ENCODE results near the gene C20orf96.
A peak's percentile ranks its signal among the peaks of the same experiment; 100 is the strongest.

Gene C20orf96

GRCh38 chr20:252801-253200, 37.7 kb downstream of the C20orf96 start:
- no peak overlapping the region for H3K27ac ChIP-seq
- no peak for TF ChIP-seq CTCF (conservative IDR thresholded peaks at IDR 0.05)
- TF ChIP-seq ZFX (IDR thresholded peaks at IDR 0.05), result no peak

- TF ChIP-seq CTCF (conservative IDR thresholded peaks at IDR 0.05) (no peak), ZFX (IDR thresholded peaks at IDR 0.05) (no peak)
- no peak overlapping the region for H3K27ac ChIP-seq
Measured at GRCh38 chr20:251354-251753, 39.2 kb downstream of the C20orf96 start.

- no peak overlapping the region for H3K27ac ChIP-seq
- TF ChIP-seq ZFX (IDR thresholded peaks at IDR 0.05), result no peak
- TF ChIP-seq CTCF (conservative IDR thresholded peaks at IDR 0.05), result no peak
Measured at GRCh38 chr20:242905-243304, 47.6 kb downstream of the C20orf96 start.

- TF ChIP-seq CTCF (conservative IDR thresholded peaks at IDR 0.05), result no peak
- TF ChIP-seq ZFX (IDR thresholded peaks at IDR 0.05), result no peak
- peak overlapping the region; percentile 66 for H3K27ac ChIP-seq
Measured at GRCh38 chr20:237929-238328, 52.6 kb downstream of the C20orf96 start.

- TF ChIP-seq CTCF (conservative IDR thresholded peaks at IDR 0.05) (no peak), ZFX (IDR thresholded peaks at IDR 0.05) (no peak)
- H3K27ac ChIP-seq, result peak overlapping the region; percentile 66
Measured at GRCh38 chr20:237489-237888, 53.1 kb downstream of the C20orf96 start.

- peak overlapping the region; percentile 66; the same call in 1 of the 2 replicates for H3K27ac ChIP-seq
- peak; percentile 69 for TF ChIP-seq CTCF (conservative IDR thresholded peaks at IDR 0.05)
- no peak for TF ChIP-seq ZFX (IDR thresholded peaks at IDR 0.05)
Measured at GRCh38 chr20:235891-236290, 54.7 kb downstream of the C20orf96 start.

- TF ChIP-seq ZFX (IDR thresholded peaks at IDR 0.05) (no peak), CTCF (conservative IDR thresholded peaks at IDR 0.05) (no peak)
Measured at GRCh38 chr20:227439-228105, 63.0 kb downstream of the C20orf96 start.

More at GRCh38 chr20:227439-228105, 63.0 kb downstream of the C20orf96 start:
- H3K27ac ChIP-seq, result no peak overlapping the region

Data from C4-2B (cell line).